ENCODE results near the gene LMAN2L. TPM values are rescaled to one million over a fixed set of nuclear protein-coding genes. Genes with fewer than 3 reads are reported as not detected.

LMAN2L gene, protein sequence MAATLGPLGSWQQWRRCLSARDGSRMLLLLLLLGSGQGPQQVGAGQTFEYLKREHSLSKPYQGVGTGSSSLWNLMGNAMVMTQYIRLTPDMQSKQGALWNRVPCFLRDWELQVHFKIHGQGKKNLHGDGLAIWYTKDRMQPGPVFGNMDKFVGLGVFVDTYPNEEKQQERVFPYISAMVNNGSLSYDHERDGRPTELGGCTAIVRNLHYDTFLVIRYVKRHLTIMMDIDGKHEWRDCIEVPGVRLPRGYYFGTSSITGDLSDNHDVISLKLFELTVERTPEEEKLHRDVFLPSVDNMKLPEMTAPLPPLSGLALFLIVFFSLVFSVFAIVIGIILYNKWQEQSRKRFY
- 19.1 TPM for polyA plus RNA-seq

- peak within 1 kb of the TSS; percentile 89 to 96 (median 96) for H3K27ac Mint-ChIP-seq
- H3K4me3 Mint-ChIP-seq, result peak within 1 kb of the TSS; percentile 97 to 100 (median 98)
- peaks cover 3% of the 10 kb centered on the region for H3K27me3 Mint-ChIP-seq
- peaks cover 4% of the 10 kb centered on the region for H3K36me3 Mint-ChIP-seq
- peaks cover 25 to 29% (median 26%) of the 10 kb centered on the region in 3 donors for H3K4me1 Mint-ChIP-seq
- H3K9me3 Mint-ChIP-seq, result no peaks in the 10 kb centered on the region
These were observed at the start of gene LMAN2L for GRCh38 chr2:96739633-96740428. TSS of gene LMAN2L (minus strand) at chr2:96740064. CDS start at chr2:96740040, 24 bp downstream.

DNA sequence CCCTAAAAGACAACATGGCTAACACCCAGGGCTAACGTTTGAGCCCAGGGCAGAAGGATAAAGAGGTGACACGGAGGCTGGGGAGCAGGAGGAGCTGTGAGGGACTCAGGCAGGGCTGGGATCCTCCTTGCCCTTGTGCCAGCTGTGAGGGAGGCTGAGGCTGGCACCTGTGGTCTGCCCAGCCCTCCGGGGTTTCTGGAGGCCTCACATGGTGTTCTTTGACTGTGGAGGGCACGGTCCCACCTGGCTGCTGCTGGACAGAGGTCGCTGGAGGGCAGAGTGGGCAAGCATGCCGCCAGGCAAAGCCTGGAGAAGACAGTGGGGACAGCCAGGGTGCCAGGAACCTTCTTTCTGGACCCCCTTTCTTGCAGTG is 49.4 kb upstream of the LMAN2L start:
- H3K27me3 Mint-ChIP-seq, result no peaks in the 10 kb centered on the region
- H3K36me3 Mint-ChIP-seq, result peaks cover 2% of the 10 kb centered on the region
- H3K4me1 Mint-ChIP-seq, result peaks cover 4 to 8% (median 6%) of the 10 kb centered on the region in 3 donors
- H3K27ac Mint-ChIP-seq, result no peak overlapping the region
- no peaks in the 10 kb centered on the region for H3K9me3 Mint-ChIP-seq
- H3K4me3 Mint-ChIP-seq, result no peak overlapping the region

DNA sequence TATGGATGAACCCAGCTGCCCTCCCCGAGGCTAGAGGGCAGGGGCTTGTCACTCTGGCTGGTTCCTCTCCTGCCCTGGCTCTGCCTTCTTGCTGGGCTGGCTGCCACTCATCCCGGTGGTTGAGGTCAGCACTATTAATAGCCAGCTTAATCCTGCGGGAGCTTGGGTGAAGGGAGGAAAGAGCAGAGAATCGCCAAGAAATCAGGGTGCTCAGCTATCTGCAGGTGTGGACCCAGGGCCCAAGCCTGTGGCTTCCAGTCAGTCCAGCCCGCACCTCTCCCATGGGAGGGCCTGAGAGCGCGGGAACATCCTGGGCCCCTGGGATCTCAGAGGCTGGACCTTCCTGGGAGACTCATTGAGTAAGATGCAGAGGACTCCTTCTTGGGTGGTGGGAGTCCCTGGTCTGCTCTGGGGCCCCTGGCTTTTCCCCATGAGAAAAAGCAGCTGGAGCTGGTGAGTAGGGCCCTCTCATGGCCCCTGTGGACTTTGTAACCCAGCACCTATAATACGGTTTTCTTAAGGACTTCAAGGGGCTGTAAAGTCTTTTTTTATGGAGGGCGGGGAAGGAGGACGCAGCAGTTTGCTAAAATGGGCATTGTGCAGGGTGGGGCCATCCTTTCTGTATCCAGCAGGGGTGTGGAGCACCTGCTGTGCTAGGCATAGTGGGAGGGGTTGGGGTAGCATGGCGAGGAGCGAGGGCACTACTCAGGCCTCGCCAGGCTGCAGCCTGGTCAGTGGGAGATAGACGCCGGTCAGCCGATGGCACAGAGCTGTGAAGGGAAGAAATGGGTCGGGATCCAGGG is 48.8 kb upstream of the LMAN2L start:
- no peaks in the 10 kb centered on the region for H3K27me3 Mint-ChIP-seq
- H3K4me1 Mint-ChIP-seq, result peaks cover 4 to 6% (median 5%) of the 10 kb centered on the region in 3 donors
- H3K27ac Mint-ChIP-seq, result no peak overlapping the region
- no peak overlapping the region for H3K4me3 Mint-ChIP-seq
- peaks cover 2% of the 10 kb centered on the region for H3K36me3 Mint-ChIP-seq
- H3K9me3 Mint-ChIP-seq, result no peaks in the 10 kb centered on the region

DNA sequence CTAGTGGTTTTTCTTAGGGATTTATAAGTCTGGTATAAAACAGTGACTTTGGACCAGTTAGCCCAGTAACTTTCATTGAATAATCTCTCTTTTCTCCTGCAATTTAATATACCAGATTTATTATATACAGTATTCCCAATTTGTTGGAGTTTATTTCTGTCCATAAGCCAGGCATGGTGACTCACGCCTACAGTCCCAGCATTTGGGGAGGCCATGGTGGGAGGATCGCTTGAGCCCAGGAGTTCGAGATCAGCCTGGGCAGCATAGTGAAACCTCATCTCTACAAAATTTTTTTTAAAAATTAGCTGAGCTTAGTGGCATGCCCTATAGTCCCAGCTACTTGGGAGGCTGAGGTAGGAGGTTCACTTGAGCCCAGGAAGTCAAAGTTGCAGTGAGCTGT is 47.5 kb upstream of the LMAN2L start:
- H3K36me3 Mint-ChIP-seq, result no peaks in the 10 kb centered on the region
- no peaks in the 10 kb centered on the region for H3K27me3 Mint-ChIP-seq
- H3K4me3 Mint-ChIP-seq, result no peak overlapping the region
- peaks cover 2 to 9% (median 7%) of the 10 kb centered on the region in 3 donors for H3K4me1 Mint-ChIP-seq
- no peak overlapping the region for H3K27ac Mint-ChIP-seq
- H3K9me3 Mint-ChIP-seq, result no peaks in the 10 kb centered on the region

DNA sequence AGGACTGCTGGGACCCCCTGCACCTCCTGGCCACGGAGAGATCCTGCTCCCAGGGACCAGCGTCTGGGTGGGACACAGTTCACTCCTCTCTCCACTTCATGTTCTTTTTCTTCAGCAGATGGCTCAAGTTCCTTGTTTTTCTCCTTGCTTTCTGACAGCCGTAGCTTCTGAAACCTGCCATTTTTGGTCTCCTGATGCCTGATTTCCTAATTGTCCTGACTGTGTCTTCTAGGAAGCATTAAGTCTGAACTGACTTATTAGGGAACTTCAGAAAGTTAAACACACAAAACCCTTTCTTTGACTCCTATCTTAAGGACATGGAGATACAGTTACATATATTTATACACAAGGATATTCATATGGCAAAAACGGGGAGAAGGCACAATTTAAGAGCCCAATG is 43.5 kb upstream of the LMAN2L start:
- Mint-ChIP-seq H3K27me3 (no peaks in the 10 kb centered on the region), H3K27ac (no peak overlapping the region), H3K9me3 (no peaks in the 10 kb centered on the region), H3K4me1 (peaks cover 2 to 9% (median 3%) of the 10 kb centered on the region in 3 donors), H3K36me3 (peaks cover 2% of the 10 kb centered on the region), H3K4me3 (no peak overlapping the region)

- no peaks in the 10 kb centered on the region for H3K9me3 Mint-ChIP-seq
- H3K4me3 Mint-ChIP-seq, result peak overlapping the region in 2 of 4 donors; percentile 39 to 73
- peaks cover 2% of the 10 kb centered on the region for H3K36me3 Mint-ChIP-seq
- peaks cover 17 to 33% (median 24%) of the 10 kb centered on the region in 3 donors for H3K4me1 Mint-ChIP-seq
- no peaks in the 10 kb centered on the region for H3K27me3 Mint-ChIP-seq
- H3K27ac Mint-ChIP-seq, result peak overlapping the region in 1 of 3 donors; percentile 85
These were observed 35.3 kb upstream of the LMAN2L start for GRCh38 chr2:96775160-96775559.

DNA sequence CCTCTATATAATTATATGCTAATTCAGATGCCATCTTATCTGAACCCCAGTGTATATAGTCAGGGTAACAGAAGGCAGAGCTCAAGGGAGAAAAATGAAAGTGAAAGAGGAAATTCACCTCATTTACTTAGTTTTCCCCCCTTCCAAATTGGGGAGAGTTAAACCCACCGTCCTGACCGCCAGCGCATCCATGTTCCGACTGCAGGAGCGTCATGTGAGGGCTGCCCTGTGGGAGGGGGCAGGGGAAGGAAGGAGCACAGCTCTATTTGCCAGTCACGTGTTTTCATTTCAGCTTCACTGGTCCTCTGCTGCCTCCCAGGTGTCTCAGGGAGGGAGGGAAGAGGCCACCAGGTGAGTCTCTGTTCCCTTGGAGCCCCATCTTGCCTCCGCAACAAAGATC is 34.1 kb upstream of the LMAN2L start:
- H3K9me3 Mint-ChIP-seq, result no peaks in the 10 kb centered on the region
- H3K36me3 Mint-ChIP-seq, result no peaks in the 10 kb centered on the region
- no peaks in the 10 kb centered on the region for H3K27me3 Mint-ChIP-seq
- H3K27ac Mint-ChIP-seq, result peak overlapping the region; percentile 38 to 97 (median 90)
- peaks cover 17 to 40% (median 24%) of the 10 kb centered on the region in 3 donors for H3K4me1 Mint-ChIP-seq
- peak overlapping the region; percentile 41 to 99 (median 90) for H3K4me3 Mint-ChIP-seq

GRCh38 chr2:96772903-96773671 is 33.2 kb upstream of the LMAN2L start:
- Mint-ChIP-seq H3K27ac (peak overlapping the region; percentile 4 to 95 (median 90)), H3K4me3 (peak overlapping the region; percentile 41 to 82 (median 68)), H3K27me3 (no peaks in the 10 kb centered on the region), H3K9me3 (no peaks in the 10 kb centered on the region), H3K4me1 (peaks cover 22 to 47% (median 28%) of the 10 kb centered on the region in 3 donors), H3K36me3 (peaks cover 3% of the 10 kb centered on the region)

GRCh38 chr2:96771796-96772618 is 32.1 kb upstream of the LMAN2L start:
- Mint-ChIP-seq H3K27me3 (no peaks in the 10 kb centered on the region), H3K9me3 (no peaks in the 10 kb centered on the region), H3K4me3 (peak overlapping the region in 2 of 4 donors; percentile 13 to 61), H3K36me3 (peaks cover 3% of the 10 kb centered on the region), H3K4me1 (peaks cover 30 to 55% (median 36%) of the 10 kb centered on the region in 3 donors), H3K27ac (peak overlapping the region in 2 of 3 donors; percentile 4 to 83)

DNA sequence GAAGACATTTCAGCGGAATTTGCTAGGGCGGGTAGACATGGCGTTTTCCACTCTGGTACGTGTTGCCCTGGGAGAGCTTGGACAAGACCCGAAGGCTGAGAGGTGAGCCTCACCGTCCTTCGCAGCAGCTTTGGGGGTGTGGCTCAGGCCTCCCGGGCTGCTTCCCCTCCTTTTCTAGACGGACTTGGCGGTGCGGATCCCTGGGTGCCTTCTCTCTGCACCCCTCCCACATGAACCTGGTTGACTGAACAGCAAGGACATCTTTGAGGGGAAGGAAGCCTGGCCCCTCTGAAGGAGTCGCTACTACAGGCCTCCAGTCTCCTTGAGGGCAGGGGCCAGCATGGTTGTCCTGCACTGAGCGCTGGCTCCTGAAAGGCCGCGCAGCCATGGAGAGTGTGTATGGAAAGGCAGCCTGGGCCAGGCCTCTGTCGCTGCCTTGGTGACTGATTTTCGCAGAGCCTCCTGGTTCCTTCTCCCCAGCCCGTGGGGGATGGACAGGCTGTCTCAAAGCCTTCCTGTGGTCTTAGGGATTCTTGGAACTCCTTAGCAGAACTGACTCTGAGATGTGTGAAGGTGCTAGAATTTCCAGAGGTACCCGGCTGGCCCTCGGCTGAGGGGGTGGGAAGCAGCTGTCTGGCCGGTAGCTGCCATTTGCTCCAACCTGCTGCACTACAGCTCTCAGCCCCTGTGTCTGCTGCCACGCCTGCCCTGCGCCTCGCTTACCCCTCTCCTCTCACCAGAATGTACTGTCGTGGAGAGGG is 30.8 kb upstream of the LMAN2L start:
- H3K27ac Mint-ChIP-seq, result peak overlapping the region; percentile 52 to 82 (median 67)
- H3K9me3 Mint-ChIP-seq, result no peaks in the 10 kb centered on the region
- peak overlapping the region in 2 of 4 donors; percentile 23 to 46 for H3K4me3 Mint-ChIP-seq
- peaks cover 8% of the 10 kb centered on the region for H3K36me3 Mint-ChIP-seq
- H3K27me3 Mint-ChIP-seq, result no peaks in the 10 kb centered on the region
- H3K4me1 Mint-ChIP-seq, result peaks cover 33 to 61% (median 45%) of the 10 kb centered on the region in 3 donors

DNA sequence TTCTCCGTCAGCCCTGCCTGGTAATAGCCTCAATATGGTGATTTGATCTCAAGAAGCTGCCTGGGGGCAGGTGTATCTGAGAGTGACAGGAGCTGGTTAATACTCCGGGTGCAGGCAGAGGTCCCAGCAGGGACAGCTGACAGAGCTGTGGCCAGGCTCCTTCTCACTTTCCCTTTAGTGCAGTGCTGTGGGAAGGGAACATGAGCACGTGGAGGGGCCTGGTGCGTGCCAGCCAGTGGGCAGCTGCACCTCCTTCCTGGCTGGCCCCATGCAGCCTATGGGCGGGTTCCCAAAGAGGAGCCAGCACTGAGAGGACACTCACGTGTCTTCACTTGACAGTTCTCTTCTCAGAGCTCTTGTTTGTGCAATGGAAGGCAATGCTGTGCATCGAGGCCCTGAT is 29.9 kb upstream of the LMAN2L start:
- Mint-ChIP-seq H3K27me3 (no peaks in the 10 kb centered on the region), H3K36me3 (peaks cover 8% of the 10 kb centered on the region), H3K27ac (peak overlapping the region; percentile 52 to 82 (median 67)), H3K9me3 (no peaks in the 10 kb centered on the region), H3K4me1 (peaks cover 26 to 59% (median 42%) of the 10 kb centered on the region in 3 donors), H3K4me3 (peak overlapping the region in 1 of 4 donors; percentile 46)

GRCh38 chr2:96768083-96768561 is 28.3 kb upstream of the LMAN2L start:
- peak overlapping the region; percentile 85 to 94 (median 89) for H3K27ac Mint-ChIP-seq
- peak overlapping the region; percentile 75 to 95 (median 78) for H3K4me3 Mint-ChIP-seq
- no peaks in the 10 kb centered on the region for H3K27me3 Mint-ChIP-seq
- peaks cover 31 to 60% (median 45%) of the 10 kb centered on the region in 3 donors for H3K4me1 Mint-ChIP-seq
- H3K36me3 Mint-ChIP-seq, result peaks cover 8% of the 10 kb centered on the region
- H3K9me3 Mint-ChIP-seq, result no peaks in the 10 kb centered on the region

All from IgD-negative memory B cell (primary cell).